MM.1S (cell line): ENCODE results near the gene TMEM270.

Source experiments
- EZH2 ChIP-seq: fragments of 300-600 bp; sonication (generic); optimal IDR thresholded peaks from 2 replicates; pipeline ENCODE3; 2017; ENCODE audit warnings: low read depth, mild to moderate bottlenecking, antibody characterized with exemption, low read length, mixed read lengths
- EZH2phosphoT487 ChIP-seq: fragments of 300-600 bp; sonication (generic); IDR thresholded peaks from 2 replicates; pipeline ENCODE4 v1.6.1; 2018; ENCODE audit warnings: antibody characterized with exemption, low read length
- TF ChIP-seq, protein P1 (sequence below): fragments of 300-600 bp; sonication (generic); IDR thresholded peaks from 2 replicates; pipeline ENCODE4 v1.5.1; 2016; ENCODE audit warnings: antibody characterized with exemption, low read length, mixed read lengths

DNA sequence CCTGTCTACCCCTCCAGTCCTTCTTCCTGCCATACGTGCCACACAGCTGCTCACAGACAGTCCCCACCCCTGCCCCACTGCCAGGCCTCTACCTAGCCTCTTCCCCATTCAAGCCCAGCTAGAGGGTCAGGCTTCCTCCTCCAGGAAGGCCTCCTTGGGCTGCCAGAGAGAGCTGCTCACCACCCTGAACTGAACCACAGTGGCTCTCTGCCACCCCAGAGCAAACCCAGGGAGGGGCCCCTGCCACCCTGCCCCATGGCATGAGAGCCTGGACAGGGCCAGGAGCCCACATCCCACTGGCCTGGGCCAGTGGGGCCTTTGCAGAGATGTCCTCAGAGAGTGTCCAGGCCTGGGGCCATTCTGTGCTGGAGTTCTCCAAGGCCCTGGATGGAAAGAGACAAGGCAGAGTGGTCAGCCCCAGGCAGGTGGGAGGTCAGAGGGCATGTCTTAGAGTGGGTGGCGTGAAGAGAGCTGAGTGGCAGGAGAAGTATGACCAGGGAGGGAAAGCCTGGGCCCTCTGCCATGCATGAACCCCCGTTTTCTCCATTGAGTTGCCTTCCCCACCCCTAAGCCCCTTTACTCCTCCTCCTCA lies 40.4 kb downstream of the TMEM270 start:
- TF ChIP-seq, protein P1, sequence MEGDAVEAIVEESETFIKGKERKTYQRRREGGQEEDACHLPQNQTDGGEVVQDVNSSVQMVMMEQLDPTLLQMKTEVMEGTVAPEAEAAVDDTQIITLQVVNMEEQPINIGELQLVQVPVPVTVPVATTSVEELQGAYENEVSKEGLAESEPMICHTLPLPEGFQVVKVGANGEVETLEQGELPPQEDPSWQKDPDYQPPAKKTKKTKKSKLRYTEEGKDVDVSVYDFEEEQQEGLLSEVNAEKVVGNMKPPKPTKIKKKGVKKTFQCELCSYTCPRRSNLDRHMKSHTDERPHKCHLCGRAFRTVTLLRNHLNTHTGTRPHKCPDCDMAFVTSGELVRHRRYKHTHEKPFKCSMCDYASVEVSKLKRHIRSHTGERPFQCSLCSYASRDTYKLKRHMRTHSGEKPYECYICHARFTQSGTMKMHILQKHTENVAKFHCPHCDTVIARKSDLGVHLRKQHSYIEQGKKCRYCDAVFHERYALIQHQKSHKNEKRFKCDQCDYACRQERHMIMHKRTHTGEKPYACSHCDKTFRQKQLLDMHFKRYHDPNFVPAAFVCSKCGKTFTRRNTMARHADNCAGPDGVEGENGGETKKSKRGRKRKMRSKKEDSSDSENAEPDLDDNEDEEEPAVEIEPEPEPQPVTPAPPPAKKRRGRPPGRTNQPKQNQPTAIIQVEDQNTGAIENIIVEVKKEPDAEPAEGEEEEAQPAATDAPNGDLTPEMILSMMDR: no peak
- TF ChIP-seq EZH2: no peak
- TF ChIP-seq EZH2phosphoT487: no peak
